Measurements from ENCODE around the gene ARHGAP24.

ARHGAP24 gene

DNA sequence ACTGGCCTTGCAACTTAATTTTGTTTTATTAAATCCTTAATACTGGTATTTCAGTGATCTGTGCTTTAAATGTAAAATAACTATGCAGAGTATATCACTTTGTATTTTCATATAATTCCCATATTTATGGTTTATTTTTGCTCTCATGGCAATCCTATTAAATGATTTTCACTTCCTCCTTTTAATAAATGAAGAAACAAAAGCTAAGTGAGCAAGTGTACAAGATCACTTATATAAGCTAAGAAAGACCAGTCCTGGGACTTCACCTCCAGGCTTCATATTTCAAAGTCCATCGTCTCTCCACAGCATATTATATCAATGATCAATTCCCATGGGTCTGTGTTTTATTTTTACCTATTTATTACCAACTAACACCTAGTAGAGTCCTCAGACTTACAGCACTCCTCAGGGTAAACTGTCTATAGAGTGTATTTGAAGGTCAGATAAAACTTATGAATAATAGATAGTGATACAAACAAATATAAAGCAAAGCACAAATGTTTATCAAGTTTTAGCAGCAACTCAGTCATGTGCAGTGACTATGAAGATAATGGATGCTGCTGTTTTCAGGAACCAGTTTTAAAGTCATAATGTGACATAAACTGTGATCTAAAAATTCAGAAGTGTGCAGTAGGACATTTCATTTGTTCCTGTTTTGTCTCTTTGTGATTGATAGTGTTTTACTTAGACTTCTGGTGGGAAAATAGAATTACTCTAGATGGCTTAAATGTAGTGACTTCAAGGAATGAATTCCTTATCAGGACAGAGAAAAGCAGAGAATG lies 56.8 kb downstream of the ARHGAP24 start:
- TF ChIP-seq TAF1 (IDR thresholded peaks at IDR 0.05; ENCODE audit: borderline replicate concordance, insufficient read depth, low read length): no peak
- TF ChIP-seq FOXP2 (optimal IDR thresholded peaks at IDR 0.05; ENCODE audit: borderline replicate concordance, extremely low read depth, extremely low read length, insufficient read depth): no peak
- TF ChIP-seq SIN3A (IDR thresholded peaks at IDR 0.05; ENCODE audit: borderline replicate concordance, insufficient read depth, low read length): no peak
- TF ChIP-seq, protein P1, sequence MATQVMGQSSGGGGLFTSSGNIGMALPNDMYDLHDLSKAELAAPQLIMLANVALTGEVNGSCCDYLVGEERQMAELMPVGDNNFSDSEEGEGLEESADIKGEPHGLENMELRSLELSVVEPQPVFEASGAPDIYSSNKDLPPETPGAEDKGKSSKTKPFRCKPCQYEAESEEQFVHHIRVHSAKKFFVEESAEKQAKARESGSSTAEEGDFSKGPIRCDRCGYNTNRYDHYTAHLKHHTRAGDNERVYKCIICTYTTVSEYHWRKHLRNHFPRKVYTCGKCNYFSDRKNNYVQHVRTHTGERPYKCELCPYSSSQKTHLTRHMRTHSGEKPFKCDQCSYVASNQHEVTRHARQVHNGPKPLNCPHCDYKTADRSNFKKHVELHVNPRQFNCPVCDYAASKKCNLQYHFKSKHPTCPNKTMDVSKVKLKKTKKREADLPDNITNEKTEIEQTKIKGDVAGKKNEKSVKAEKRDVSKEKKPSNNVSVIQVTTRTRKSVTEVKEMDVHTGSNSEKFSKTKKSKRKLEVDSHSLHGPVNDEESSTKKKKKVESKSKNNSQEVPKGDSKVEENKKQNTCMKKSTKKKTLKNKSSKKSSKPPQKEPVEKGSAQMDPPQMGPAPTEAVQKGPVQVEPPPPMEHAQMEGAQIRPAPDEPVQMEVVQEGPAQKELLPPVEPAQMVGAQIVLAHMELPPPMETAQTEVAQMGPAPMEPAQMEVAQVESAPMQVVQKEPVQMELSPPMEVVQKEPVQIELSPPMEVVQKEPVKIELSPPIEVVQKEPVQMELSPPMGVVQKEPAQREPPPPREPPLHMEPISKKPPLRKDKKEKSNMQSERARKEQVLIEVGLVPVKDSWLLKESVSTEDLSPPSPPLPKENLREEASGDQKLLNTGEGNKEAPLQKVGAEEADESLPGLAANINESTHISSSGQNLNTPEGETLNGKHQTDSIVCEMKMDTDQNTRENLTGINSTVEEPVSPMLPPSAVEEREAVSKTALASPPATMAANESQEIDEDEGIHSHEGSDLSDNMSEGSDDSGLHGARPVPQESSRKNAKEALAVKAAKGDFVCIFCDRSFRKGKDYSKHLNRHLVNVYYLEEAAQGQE (IDR thresholded peaks at IDR 0.05; ENCODE audit: insufficient read depth in 1 of 2, low read depth in 2 of 2, low read length in 2 of 2): no peak
- TF ChIP-seq POLR2AphosphoS5 (IDR thresholded peaks at IDR 0.05; ENCODE audit: low read depth, low read length): no peak

DNA sequence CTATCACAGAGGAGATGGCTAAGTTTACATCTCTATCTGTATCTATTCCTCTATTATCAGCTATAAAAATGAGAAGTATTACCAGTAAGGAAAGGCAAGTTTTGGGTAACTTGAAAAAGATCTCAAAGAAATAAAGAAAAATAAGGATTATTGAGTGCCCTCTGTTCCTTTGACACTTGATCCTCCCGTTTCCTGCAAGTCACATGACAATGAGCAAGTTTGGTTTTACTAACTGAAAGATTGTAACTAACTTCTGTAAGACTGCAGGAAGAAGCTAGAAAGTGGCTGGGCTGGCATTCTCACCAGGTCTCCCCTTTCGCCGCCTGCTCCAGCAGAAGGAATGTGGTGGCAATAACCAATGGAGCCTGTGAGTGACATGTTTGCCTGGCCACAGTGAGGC lies 59.2 kb downstream of the ARHGAP24 start:
- TF ChIP-seq TAF1 (IDR thresholded peaks at IDR 0.05; ENCODE audit: borderline replicate concordance, insufficient read depth, low read length) (no peak), SIN3A (IDR thresholded peaks at IDR 0.05; ENCODE audit: borderline replicate concordance, insufficient read depth, low read length) (no peak), POLR2AphosphoS5 (IDR thresholded peaks at IDR 0.05; ENCODE audit: low read depth, low read length) (no peak), FOXP2 (optimal IDR thresholded peaks at IDR 0.05; ENCODE audit: borderline replicate concordance, extremely low read depth, extremely low read length, insufficient read depth) (no peak)
- TF ChIP-seq, protein P1 (IDR thresholded peaks at IDR 0.05; ENCODE audit: insufficient read depth in 1 of 2, low read depth in 2 of 2, low read length in 2 of 2): no peak

DNA sequence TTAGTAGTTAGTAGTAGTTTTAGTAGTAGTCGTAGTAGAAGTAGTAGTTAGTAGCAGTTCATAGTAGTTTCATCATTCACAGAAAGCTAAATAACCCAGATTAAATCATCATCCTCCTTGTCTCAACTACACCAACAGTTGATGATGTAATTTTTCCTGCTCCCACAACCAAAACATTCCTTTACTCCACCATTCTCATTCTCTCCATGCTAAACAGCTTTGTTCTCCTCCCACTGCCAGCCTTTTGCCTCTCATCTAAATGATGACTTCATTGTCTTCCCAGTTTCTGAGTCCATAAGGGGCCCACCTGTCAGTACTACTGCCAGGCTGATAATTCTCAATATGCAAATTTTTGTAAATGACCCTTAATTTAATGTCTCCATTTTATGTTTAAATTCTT lies 68.9 kb downstream of the ARHGAP24 start:
- TF ChIP-seq SIN3A (IDR thresholded peaks at IDR 0.05; ENCODE audit: borderline replicate concordance, insufficient read depth, low read length) (no peak), TAF1 (IDR thresholded peaks at IDR 0.05; ENCODE audit: borderline replicate concordance, insufficient read depth, low read length) (no peak), FOXP2 (optimal IDR thresholded peaks at IDR 0.05; ENCODE audit: borderline replicate concordance, extremely low read depth, extremely low read length, insufficient read depth) (no peak), POLR2AphosphoS5 (IDR thresholded peaks at IDR 0.05; ENCODE audit: low read depth, low read length) (no peak)
- TF ChIP-seq, protein P1 (IDR thresholded peaks at IDR 0.05; ENCODE audit: insufficient read depth in 1 of 2, low read depth in 2 of 2, low read length in 2 of 2): no peak

DNA sequence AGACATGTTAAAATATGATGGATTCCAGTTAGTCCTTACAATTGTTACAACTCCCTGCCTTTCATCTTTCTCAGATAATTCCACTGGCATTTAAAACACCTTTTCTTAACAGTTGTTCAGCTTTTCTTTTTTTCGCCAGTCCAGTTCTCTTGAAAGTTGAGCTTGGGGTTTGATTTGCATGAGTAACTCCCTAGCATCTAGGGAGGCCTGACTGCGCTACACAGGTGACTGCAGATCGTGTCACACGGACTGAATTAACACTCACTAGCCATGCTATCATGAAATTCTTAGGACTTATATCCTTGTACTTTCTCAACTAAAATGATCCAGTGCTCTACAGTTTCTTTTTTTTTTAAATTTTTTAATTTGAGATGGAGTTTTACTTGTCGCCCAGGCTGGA lies 69.8 kb downstream of the ARHGAP24 start:
- no peak for TF ChIP-seq TAF1 (IDR thresholded peaks at IDR 0.05; ENCODE audit: borderline replicate concordance, insufficient read depth, low read length)
- TF ChIP-seq FOXP2 (optimal IDR thresholded peaks at IDR 0.05; ENCODE audit: borderline replicate concordance, extremely low read depth, extremely low read length, insufficient read depth): no peak
- no peak for TF ChIP-seq SIN3A (IDR thresholded peaks at IDR 0.05; ENCODE audit: borderline replicate concordance, insufficient read depth, low read length)
- TF ChIP-seq, protein P1 (IDR thresholded peaks at IDR 0.05; ENCODE audit: insufficient read depth in 1 of 2, low read depth in 2 of 2, low read length in 2 of 2): no peak
- TF ChIP-seq POLR2AphosphoS5 (IDR thresholded peaks at IDR 0.05; ENCODE audit: low read depth, low read length): no peak
